ENCODE results near the gene KLHL2. TPM values are rescaled to one million over a fixed set of nuclear protein-coding genes. Genes with fewer than 3 reads are reported as not detected.

Gene KLHL2
- total RNA-seq, 2 experiments from 2014 or later, result 27.9 to 33.8 TPM

GRCh38 chr4:165289423-165289785 lies 82.0 kb downstream of the KLHL2 start:
- TF ChIP-seq CTCF (conservative IDR thresholded peaks at IDR 0.05; ENCODE audit: low read length), result 0 out of 2 replicates have a peak, but pooled peaks have one; percentile 5
- no peak for TF ChIP-seq EZH2phosphoT487 (IDR thresholded peaks at IDR 0.05; ENCODE audit: borderline replicate concordance, low read depth, low read length)
- Histone ChIP-seq H3K9me2 (ENCODE audit: insufficient read depth, low read length) (no peaks in the 10 kb centered on the region), H4K20me1 (ENCODE audit: insufficient read depth, low read length) (no peaks in the 10 kb centered on the region; the same call in 1 of the 2 replicates), H3K4me3 (ENCODE audit: low read depth, low read length, poor library complexity, severe bottlenecking) (no peak overlapping the region), H2AFZ (ENCODE audit: low read length) (no peak overlapping the region), H3K4me2 (ENCODE audit: low read length) (no peak overlapping the region), H3K27ac (ENCODE audit: low read depth, low read length, poor library complexity, severe bottlenecking) (no peak overlapping the region), H3K36me3 (ENCODE audit: insufficient read depth, low read length) (peaks cover 5% of the 10 kb centered on the region; the same call in 1 of the 2 replicates), H3K79me2 (ENCODE audit: insufficient read depth, low read depth, low read length) (no peaks in the 10 kb centered on the region; the same call in 1 of the 2 replicates), H3K4me1 (ENCODE audit: insufficient read depth, low read length, poor library complexity, severe bottlenecking) (peaks cover 47% of the 10 kb centered on the region), H3K9me3 (ENCODE audit: low read length) (no peaks in the 10 kb centered on the region)
- POLR2A ChIA-PET, result interaction anchor here (0.5 to 1.4 kb wide), 8 partner anchors 12 to 560 kb away, joined by 3 to 7 read pairs (median 4); no protein-coding TSS in a partner anchor
- no peak for DNase-seq (ENCODE audit: low spot score)
- intact Hi-C loops (cut with micrococcal nuclease; ENCODE audit: unreplicated experiment), result no loop called here
- BruUV-seq (replicated peaks), result TSS peak; percentile 29
- CTCF ChIA-PET (ENCODE audit: unreplicated experiment), result no interaction called here

GRCh38 chr4:165293061-165293460 lies 85.7 kb downstream of the KLHL2 start:
- H3K4me2 ChIP-seq (ENCODE audit: low read length), result 0 out of 2 replicates have a peak overlapping the region, but pooled peaks have one; percentile 83

More at GRCh38 chr4:165293061-165293460, 85.7 kb downstream of the KLHL2 start:
- POLR2A ChIA-PET, result interaction anchor here (0.7 to 1.8 kb wide), 10 partner anchors 12 to 129 kb away, joined by 3 to 9 read pairs (median 3); no protein-coding TSS in a partner anchor
- no peaks in the 10 kb centered on the region; the same call in 1 of the 2 replicates for H4K20me1 ChIP-seq (ENCODE audit: insufficient read depth, low read length)
- intact Hi-C loops (cut with micrococcal nuclease; ENCODE audit: unreplicated experiment), result no loop called here
- H3K4me1 ChIP-seq (ENCODE audit: insufficient read depth, low read length, poor library complexity, severe bottlenecking), result peaks cover 47% of the 10 kb centered on the region
- no peaks in the 10 kb centered on the region; the same call in 1 of the 2 replicates for H3K79me2 ChIP-seq (ENCODE audit: insufficient read depth, low read depth, low read length)
- H3K27ac ChIP-seq (ENCODE audit: low read depth, low read length, poor library complexity, severe bottlenecking), result no peak overlapping the region
- peaks cover 12% of the 10 kb centered on the region; the same call in 1 of the 2 replicates for H3K36me3 ChIP-seq (ENCODE audit: insufficient read depth, low read length)
- H3K9me2 ChIP-seq (ENCODE audit: insufficient read depth, low read length), result no peaks in the 10 kb centered on the region
- CTCF ChIA-PET (ENCODE audit: unreplicated experiment), result no interaction called here
- no peak for DNase-seq (ENCODE audit: low spot score)
- BruUV-seq (replicated peaks), result no TSS peak
- no peak for TF ChIP-seq EZH2phosphoT487 (IDR thresholded peaks at IDR 0.05; ENCODE audit: borderline replicate concordance, low read depth, low read length)
- no peak for TF ChIP-seq CTCF (conservative IDR thresholded peaks at IDR 0.05; ENCODE audit: low read length)
- H2AFZ ChIP-seq (ENCODE audit: low read length), result no peak overlapping the region
- H3K9me3 ChIP-seq (ENCODE audit: low read length), result no peaks in the 10 kb centered on the region
- no peak overlapping the region for H3K4me3 ChIP-seq (ENCODE audit: low read depth, low read length, poor library complexity, severe bottlenecking)

Data from OCI-LY7 (cell line).